Heart left ventricle (tissue), 16 donors: Measurements from ENCODE around the gene TVP23C. TPM values are rescaled to one million over a fixed set of nuclear protein-coding genes. Genes with fewer than 3 reads are reported as not detected.

Experiments used
- ATAC-seq, 4 donors: fragments of 200-7000 bp; cut with Tn5 transposase; one replicate each; pipeline ENCODE4 v1.9.1; 2020 to 2022; ENCODE audit warnings: moderate library complexity in 4 of 4, mild to moderate bottlenecking in 3 of 4, moderate number of reproducible peaks in 1 of 4
- DNase-seq, 5 donors: peaks; one replicate each; pipeline ENCODE4 v3.0.0-alpha.2; 2020
- H3K27ac ChIP-seq, 12 donors: fragments of 200-600 bp; sonication (generic) in 4 of 12; one replicate each; pipeline versions ENCODE4 v1.5.0 to v1.8.0; 2016 to 2022; ENCODE audit warnings: mild to moderate bottlenecking in 2 of 12
- H3K27me3 ChIP-seq, 9 donors: fragments of 200-600 bp; sonication (generic) in 2 of 9; one replicate each; pipeline versions ENCODE4 v1.5.1 to v1.8.0; 2016 to 2022; ENCODE audit warnings: mild to moderate bottlenecking in 3 of 9
- H3K36me3 ChIP-seq, 9 donors: fragments of 200-600 bp; sonication (generic) in 2 of 9; one replicate each; pipeline versions ENCODE4 v1.5.0 to v1.8.0; 2018 to 2022; ENCODE audit warnings: mild to moderate bottlenecking in 2 of 9
- H3K4me1 ChIP-seq, 12 donors: fragments of 200-600 bp; sonication (generic) in 4 of 12; one replicate each; pipeline versions ENCODE4 v1.5.0 to v1.8.0; 2016 to 2022; ENCODE audit warnings: mild to moderate bottlenecking in 3 of 12
- H3K4me3 ChIP-seq, 12 donors: fragments of 200-600 bp; sonication (generic) in 4 of 12; one replicate each; pipeline versions ENCODE4 v1.5.0 to v1.8.0; 2017 to 2022; ENCODE audit warnings: mild to moderate bottlenecking in 9 of 12, moderate library complexity in 4 of 12
- H3K9me3 ChIP-seq, 12 donors: fragments of 200-600 bp; sonication (generic) in 4 of 12; one replicate each; pipeline versions ENCODE4 v1.5.0 to v1.8.0; 2016 to 2022; ENCODE audit warnings: mild to moderate bottlenecking in 1 of 12
- POLR2A ChIP-seq, 2 donors: fragments of 450-650 bp; IDR thresholded peaks; one replicate each; pipeline ENCODE4 v1.6.1; 2017; ENCODE audit warnings: antibody characterized with exemption in 2 of 2, mild to moderate bottlenecking in 2 of 2, moderate library complexity in 2 of 2
- WGBS, 4 donors: extraction: QIAGEN DNeasy Blood & Tissue Kit in 2 of 4; methylation state at CpG; one replicate each; pipeline versions ENCODE4 v1.1.5 to v1.1.7; 2013 to 2018; 5-methylcytosine and 5-hydroxymethylcytosine counted together
- intact Hi-C, 10 donors: fragments of 100-400 bp; cut with DNase I; formaldehyde crosslinking; loops; one replicate each; pipeline versions ENCODE4 v1.11.1 to v1.14.2; 2022
- polyA plus RNA-seq, 2 donors: library from polyadenylated mRNA; stranded (reverse); fragments of 200-250 nt; gene quantifications; one replicate each; pipeline ENCODE4 v1.2.3, GENCODE V29; 2013
- total RNA-seq, 9 donors: library from RNA; depleted of rRNA in 2 of 9; stranded (reverse); fragments of >200 nt in 2 of 9; fragmentation: NEBNext Ultra II Directional in 3 of 9; extraction: Animal tissue kit (Norgen Biotek cat#: 25700) in 3 of 9; gene quantifications; one replicate each; pipeline versions ENCODE4 v1.1.0 to v1.2.4, GENCODE V29; 2016 to 2023
- TF ChIP-seq, protein P1 (sequence below), 12 donors: fragments of 200-600 bp; sonication (generic) in 4 of 12; IDR thresholded peaks; one replicate each; pipeline versions ENCODE4 v1.5.0 to v1.8.0; 2018 to 2022; ENCODE audit warnings: antibody characterized with exemption in 12 of 12, mild to moderate bottlenecking in 5 of 12
- donor health status: ischemic (EF 13 %, LVEDD 7.1; RV severe dilation, severe dysfunction).
- donor health status: healthy with polysubstance abuse.
- donor health status: DM: no; HTN: yes; CAD: no.
- donor health status: DM: no; HTN: no; CAD: no.
- donor health status: ischemic (EF 25% LVEDD 6.9; RV normal size, moderate dysfunction).
- donor health status: ischemic (EF 25% LVEDD 5.7; RV mildly dilated, moderate dysfunction).
- donor health status: healthy.
- donor health status: DM: yes; HTN: yes; CAD: no.
- donor health status: ischemic (EF 35%, LVEDD 5.7; RV mildly dilated, moderate dysfunction).
- donor health status: nonischemic (EF 11% LVEDD 7.7; RV severe dilation, severe dysfunction).
- donor health status: DM: yes; HTN: yes; CAD: no.
- donor health status: PGD.
- donor health status: ischemic (EF 29% LVEDD 5.4; RV normal size, mild dysfunction).
- donor health status: nonischemic (EF 23%, LVEDD 6.1; RV moderate dilation, normal function).

Gene TVP23C
- total and polyA plus RNA-seq, 11 donors = 1.9 to 8.7 (median 5.2) TPM

DNA sequence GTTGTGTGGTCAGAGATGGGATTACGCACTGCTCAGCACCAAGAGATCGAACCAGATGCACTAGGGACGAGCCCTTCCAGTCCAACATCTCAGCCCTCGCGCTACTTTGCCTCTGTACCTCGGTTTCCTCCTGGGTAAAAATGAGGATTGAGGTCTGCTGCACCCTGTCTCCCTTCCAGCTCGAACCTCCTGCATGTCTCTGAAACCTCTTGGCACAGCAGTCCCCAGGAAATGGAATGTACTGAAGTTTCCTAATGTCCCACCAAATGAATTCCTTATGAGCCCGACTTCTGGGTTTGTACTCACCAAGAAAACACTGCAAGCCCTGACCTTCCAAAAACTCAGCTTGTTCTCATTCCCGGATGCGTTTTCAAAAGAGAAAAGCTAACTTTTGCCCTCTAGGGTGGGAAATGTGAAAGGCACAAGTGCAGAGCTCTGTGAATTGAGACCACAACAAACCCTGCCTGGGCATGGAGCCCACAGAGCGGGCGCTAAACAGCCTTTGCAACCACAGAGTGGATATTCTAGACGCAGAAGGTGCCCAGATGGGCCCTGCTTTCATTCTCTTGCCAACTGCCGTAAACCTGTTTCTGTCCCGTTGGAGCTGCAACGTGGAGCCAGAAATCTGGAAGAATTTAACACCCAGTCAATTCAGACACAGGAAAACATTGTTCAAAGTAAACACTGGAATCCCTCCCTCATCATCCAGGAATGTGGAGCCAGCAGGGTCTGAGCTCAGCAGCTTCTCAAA, 106.1 kb downstream of the TVP23C start:
- TF ChIP-seq POLR2A (IDR thresholded peaks at IDR 0.05) = no peak
- TF ChIP-seq, protein P1, sequence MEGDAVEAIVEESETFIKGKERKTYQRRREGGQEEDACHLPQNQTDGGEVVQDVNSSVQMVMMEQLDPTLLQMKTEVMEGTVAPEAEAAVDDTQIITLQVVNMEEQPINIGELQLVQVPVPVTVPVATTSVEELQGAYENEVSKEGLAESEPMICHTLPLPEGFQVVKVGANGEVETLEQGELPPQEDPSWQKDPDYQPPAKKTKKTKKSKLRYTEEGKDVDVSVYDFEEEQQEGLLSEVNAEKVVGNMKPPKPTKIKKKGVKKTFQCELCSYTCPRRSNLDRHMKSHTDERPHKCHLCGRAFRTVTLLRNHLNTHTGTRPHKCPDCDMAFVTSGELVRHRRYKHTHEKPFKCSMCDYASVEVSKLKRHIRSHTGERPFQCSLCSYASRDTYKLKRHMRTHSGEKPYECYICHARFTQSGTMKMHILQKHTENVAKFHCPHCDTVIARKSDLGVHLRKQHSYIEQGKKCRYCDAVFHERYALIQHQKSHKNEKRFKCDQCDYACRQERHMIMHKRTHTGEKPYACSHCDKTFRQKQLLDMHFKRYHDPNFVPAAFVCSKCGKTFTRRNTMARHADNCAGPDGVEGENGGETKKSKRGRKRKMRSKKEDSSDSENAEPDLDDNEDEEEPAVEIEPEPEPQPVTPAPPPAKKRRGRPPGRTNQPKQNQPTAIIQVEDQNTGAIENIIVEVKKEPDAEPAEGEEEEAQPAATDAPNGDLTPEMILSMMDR (IDR thresholded peaks at IDR 0.05) = peak in 9 of 12 donors; percentile 17 to 55 (median 36)
- DNase-seq = peak; percentile 47 to 76 (median 57)
- 37 to 43% (median 41%) methylated on average over 15 to 16 of the region's 16 CpGs for WGBS, 4 donors
- peaks cover 0 to 36% (median 18%) of the 10 kb centered on the region in 12 donors for H3K4me1 ChIP-seq
- peak; percentile 56 to 72 (median 68) for ATAC-seq
- intact Hi-C loops = loop anchor here in 7 of 10 donors (2.0 to 5.0 kb wide), 4 partner anchors 40 to 195 kb away; no protein-coding TSS in a partner anchor
- no peaks in the 10 kb centered on the region for H3K27me3 ChIP-seq
- peak overlapping the region; percentile 47 to 87 (median 78) for H3K27ac ChIP-seq
- H3K36me3 ChIP-seq = peaks cover 0 to 4% (median 0%) of the 10 kb centered on the region in 9 donors
- peak overlapping the region in 3 of 12 donors; percentile 5 to 23 (median 5) for H3K4me3 ChIP-seq
- peaks cover 0 to 11% (median 0%) of the 10 kb centered on the region in 12 donors for H3K9me3 ChIP-seq

DNA sequence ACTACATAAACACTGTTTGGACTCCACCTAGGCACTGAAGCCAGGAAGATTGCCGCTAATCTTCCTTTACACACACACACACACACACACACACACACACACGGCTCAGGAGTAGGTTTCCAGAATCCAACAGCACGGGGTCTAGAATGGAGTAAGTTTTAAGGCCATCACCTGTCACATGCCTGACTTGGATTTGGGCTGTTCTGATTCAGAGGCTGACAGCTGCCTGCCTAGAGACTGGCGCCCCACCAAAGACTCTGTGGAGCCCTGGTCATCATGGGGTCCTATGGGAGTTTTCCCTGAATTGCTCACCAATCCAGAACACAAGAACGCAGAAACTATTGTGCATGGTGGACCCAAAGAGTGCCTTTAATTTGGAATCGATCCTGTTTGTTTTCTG, 106.8 kb downstream of the TVP23C start:
- H3K27ac ChIP-seq = peak overlapping the region; percentile 47 to 87 (median 78)
- ATAC-seq (peak; percentile 27 to 54 (median 28)), DNase-seq (peak in 1 of 5 donors; percentile 57)
- H3K27me3 ChIP-seq = no peaks in the 10 kb centered on the region
- peaks cover 0 to 5% (median 0%) of the 10 kb centered on the region in 9 donors for H3K36me3 ChIP-seq
- H3K4me1 ChIP-seq = peaks cover 0 to 42% (median 20%) of the 10 kb centered on the region in 12 donors
- WGBS, 4 donors = 67 to 86% (median 80%) methylated on average over 6 of the region's 6 CpGs
- TF ChIP-seq, protein P1 (IDR thresholded peaks at IDR 0.05) = no peak
- no peak for TF ChIP-seq POLR2A (IDR thresholded peaks at IDR 0.05)
- intact Hi-C loops = loop anchor here in 7 of 10 donors (2.0 to 5.0 kb wide), 4 partner anchors 41 to 194 kb away; no protein-coding TSS in a partner anchor
- no peak overlapping the region for H3K4me3 ChIP-seq
- peaks cover 0 to 11% (median 0%) of the 10 kb centered on the region in 12 donors for H3K9me3 ChIP-seq

DNA sequence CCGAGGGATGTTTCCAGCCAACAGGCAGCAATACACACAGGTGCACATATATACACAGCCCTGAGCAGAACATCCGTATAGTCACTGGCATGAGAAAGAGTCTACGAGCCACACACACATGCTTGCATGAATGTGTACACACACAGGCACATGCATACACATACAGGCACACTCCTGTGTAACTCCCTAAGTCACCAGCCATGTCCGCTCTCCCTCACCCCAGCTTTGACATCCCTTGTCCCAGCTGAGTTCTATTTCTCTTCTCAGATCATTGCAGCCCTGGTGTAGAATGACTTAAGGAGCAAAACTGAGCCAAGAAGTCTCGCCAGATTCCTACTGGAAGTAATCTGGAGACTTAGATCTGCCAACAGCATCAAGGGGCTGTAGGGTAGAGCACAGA, 108.9 kb downstream of the TVP23C start:
- H3K36me3 ChIP-seq = peaks cover 0 to 5% (median 0%) of the 10 kb centered on the region in 9 donors
- no peak for TF ChIP-seq POLR2A (IDR thresholded peaks at IDR 0.05)
- TF ChIP-seq, protein P1 (IDR thresholded peaks at IDR 0.05) = no peak
- H3K9me3 ChIP-seq = peaks cover 0 to 11% (median 0%) of the 10 kb centered on the region in 12 donors
- peaks cover 0 to 39% (median 20%) of the 10 kb centered on the region in 12 donors for H3K4me1 ChIP-seq
- no peak overlapping the region for H3K27ac ChIP-seq
- ATAC-seq = no peak
- H3K27me3 ChIP-seq = no peaks in the 10 kb centered on the region
- intact Hi-C loops = no loop called here
- 89 to 97% (median 95%) methylated on average over 5 of the region's 5 CpGs for WGBS, 4 donors
- DNase-seq = no peak
- no peak overlapping the region for H3K4me3 ChIP-seq

DNA sequence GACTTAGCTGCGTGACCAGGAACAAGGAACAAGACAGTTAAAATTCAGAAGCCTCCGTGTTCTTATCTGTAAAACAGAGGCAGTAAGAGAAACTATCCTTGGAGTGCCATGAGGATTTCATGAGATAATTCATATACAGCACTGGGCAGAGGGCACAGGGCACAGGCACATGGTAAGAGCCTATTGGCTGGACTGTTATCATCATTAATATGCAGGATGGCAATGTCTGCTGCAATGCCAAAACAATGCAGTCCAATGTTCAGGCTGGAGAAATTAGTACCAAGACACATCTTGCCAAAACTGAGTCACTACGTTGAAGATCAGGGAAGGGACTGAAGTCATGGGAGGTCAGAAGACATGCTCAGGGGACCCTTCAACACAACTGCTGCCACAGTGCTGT, 109.5 kb downstream of the TVP23C start:
- ATAC-seq = no peak
- Histone ChIP-seq H3K4me3 (no peak overlapping the region), H3K9me3 (peaks cover 0 to 11% (median 0%) of the 10 kb centered on the region in 12 donors), H3K27ac (no peak overlapping the region), H3K27me3 (no peaks in the 10 kb centered on the region), H3K4me1 (peaks cover 0 to 40% (median 24%) of the 10 kb centered on the region in 12 donors), H3K36me3 (peaks cover 0 to 5% (median 0%) of the 10 kb centered on the region in 9 donors)
- TF ChIP-seq, protein P1 (IDR thresholded peaks at IDR 0.05) = no peak
- TF ChIP-seq POLR2A (IDR thresholded peaks at IDR 0.05) = no peak
- no peak for DNase-seq
- 55 to 80% (median 75%) methylated on average over 3 of the region's 3 CpGs for WGBS, 4 donors
- intact Hi-C loops = no loop called here
